Tracheal epithelial cell (primary cell): ENCODE results near the gene GRM6. TPM values are rescaled to one million over a fixed set of nuclear protein-coding genes. Genes with fewer than 3 reads are reported as not detected.

Experiments
- total RNA-seq: library from RNA; depleted of rRNA; stranded (reverse); fragments of >200 nt; gene quantifications from 2 replicates; pipeline ENCODE4 v1.2.1, GENCODE V29; 2014

The GRM6 gene
- not detected in 2 replicates for total RNA-seq

GRCh38 chr5:178994580-178995340 is at the start of gene GRM6:
Gene GRM6, minus strand, starts transcription at chr5:178995320. Its CDS starts 376 bp downstream, at chr5:178994944.

GRCh38 chr5:179023528-179024189 is 28.5 kb upstream of the GRM6 start, which contains the start of gene ZNF879:
Gene ZNF879, plus strand, starts transcription at chr5:179023804. Its CDS starts 1,201 bp downstream, at chr5:179025005.

DNA sequence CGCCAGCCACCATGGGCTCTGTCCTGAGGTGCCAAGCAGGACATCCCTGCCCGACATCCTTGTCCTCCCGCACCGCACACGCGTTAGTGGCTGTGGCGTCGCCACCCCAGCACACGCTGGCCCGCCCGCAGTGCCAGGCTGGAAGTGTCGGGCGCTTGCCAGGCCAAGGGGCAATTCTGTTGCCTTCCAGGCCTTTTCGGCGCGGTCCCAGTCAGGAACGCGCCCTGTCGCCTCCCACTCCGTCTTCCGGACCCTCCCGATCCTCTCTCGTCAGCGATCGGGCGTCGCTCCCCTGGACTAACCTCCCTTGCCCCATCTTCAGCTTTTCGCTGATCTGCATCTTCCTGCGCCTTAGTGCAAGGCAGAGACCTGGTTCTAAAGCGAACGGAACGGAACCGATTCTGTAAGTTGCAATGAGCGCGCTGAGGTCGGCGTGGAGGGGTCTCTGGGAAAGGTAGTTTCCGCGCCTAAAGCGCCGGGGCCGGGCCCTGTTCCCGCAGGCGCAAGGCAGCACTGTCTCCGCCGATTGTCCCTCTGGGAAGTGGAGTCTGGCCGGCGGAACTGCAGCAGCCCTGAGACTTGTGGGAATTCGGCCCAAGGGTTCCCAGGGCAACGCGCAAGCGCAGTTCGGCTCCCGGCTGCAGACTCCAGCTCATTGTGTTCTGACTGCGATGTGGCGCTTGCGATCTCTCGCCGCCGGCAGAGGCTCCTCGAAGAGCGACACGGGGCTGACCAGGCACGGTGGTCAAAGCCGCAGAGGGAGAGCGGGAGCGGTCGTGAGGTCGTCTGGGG is 54.4 kb downstream of the GRM6 start, which contains the start of gene ZNF454:
TSS of gene ZNF454 (plus strand) at position 630 of the 792 bp plus-strand sequence. CDS start 1,594 bp downstream, outside the sequence.

Other genes with a start within 250 kb of the GRM6 start
- gene ZNF354B, start 135.4 kb downstream of the GRM6 start, total RNA-seq: 5.8 TPM in 2 replicates
- 0.72 and 1.5 TPM in 2 replicates for gene ZFP2, start 99.4 kb downstream of the GRM6 start, total RNA-seq
- gene ZNF454, start 54.1 kb downstream of the GRM6 start, total RNA-seq: 0.48 and 0.64 TPM in 2 replicates
- gene ZNF879, start 28.5 kb upstream of the GRM6 start, total RNA-seq: 2.4 and 2.8 TPM in 2 replicates
- gene ZNF354C, start 65.1 kb upstream of the GRM6 start, total RNA-seq: 1.9 and 3.0 TPM in 2 replicates